IPS-NIHi11 (cell line): ENCODE results near the gene EEPD1.
"Not testable (repeated sequence)": the region's sequence is repeated elsewhere in the genome, so short reads cannot be mapped to it uniquely, and the experiment has no call there.

Experiments
- DNase-seq: peaks from one replicate; pipeline ENCODE4 v3.0.0; 2012; ENCODE audit warnings: mixed read lengths, low spot score

The EEPD1 gene

GRCh38 chr7:36216063-36216684 lies 63.1 kb downstream of the EEPD1 start:
- DNase-seq, result no peak

DNA sequence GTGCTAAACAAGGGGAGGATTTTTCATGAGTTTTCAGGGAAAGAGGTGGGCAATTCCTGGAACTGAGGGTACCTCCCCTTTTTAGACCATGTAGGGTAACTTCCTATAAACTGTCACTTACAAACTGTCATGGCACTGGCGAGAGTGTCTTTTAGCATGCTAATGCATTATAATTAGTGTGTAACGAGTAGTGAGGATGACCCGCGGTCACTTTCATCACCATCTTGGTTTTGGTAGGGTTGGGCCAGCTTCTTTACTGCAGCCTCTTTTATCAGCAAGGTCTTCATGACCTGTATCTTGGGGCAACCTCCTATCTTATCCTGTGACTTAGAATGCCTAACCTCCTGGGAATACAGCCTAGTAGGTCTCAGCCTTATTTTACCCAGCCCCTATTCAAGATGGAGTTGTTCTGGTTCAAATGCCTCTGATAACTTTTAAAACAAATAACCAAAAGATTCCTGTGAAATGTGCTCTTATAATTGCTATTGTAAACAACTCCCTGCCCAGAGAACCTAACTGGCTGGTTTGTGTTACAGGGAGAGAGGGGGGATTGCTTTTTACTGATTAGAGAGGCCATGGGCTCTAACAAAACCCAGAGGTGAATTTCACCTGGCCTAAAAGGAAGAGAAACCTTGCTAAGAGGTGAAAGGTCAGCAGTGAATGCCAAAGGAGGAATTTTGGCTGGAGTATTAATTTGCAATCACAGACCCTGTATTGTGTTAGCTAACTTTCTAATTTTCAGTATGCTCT lies 64.3 kb downstream of the EEPD1 start:
- DNase-seq, result no peak

- DNase-seq, result no peak
Measured at GRCh38 chr7:36217961-36218284, 64.9 kb downstream of the EEPD1 start.

GRCh38 chr7:36219429-36219828 lies 66.4 kb downstream of the EEPD1 start:
- DNase-seq, result no peak

DNA sequence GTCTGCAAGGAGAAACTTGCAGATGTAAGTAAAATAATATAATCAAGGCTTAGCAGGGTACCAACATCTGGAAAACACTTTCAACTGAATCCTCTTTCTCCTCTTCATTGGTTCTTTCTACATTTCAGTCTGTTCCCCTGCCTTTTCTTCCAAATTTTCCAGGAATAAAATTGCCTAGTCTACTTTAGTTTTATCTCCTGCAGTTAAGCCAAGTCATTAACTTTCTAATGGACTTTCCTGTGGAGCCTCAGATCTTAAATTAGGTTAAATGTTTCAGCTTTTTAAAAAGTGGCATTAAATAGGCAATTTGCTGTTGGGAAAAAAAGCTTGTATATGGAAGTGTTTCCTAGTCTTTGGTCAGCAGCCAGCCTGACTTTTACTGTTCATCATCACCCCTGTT lies 70.8 kb downstream of the EEPD1 start:
- no peak for DNase-seq

DNA sequence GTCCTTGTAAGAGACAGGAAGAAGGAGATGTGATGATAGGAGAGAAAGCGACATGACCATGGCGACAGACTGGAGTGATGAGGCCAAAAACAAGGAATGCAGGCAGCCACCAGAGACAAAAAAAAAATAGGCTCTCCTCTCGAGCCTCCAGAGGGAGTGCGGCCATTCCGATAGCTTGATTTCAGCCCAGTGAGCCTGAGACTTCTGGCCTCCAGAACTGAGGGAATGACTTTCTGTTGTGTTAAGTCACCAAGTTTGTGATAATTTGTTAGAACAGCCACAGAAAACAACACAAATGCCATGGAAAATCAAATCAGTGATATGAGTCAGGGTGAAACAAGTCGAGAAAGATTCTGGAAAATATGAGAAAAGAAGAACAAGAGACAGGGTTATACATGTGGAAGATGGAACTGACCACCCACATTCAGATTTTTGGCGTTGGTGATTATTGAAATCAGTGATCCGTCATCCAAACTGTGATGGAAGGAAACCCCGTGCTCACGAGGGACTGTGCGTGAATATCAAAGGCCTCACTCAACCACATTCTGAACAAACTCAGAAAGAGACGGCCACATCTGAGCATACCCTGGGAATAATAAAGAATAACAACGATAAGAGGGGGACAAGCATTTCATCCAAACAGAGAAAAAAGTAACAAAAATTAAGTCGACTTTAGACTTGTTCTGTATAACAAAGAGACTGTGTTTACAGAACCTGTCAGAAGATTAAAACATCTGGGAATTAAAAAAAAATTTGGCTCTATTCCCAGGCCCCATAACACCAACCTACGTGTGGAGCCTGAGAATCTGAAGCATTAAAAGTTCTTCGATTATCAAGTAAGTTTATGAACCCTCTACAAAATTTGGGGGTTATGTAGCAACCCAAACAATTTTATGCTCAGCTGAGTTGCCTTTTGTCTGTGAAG lies 72.1 kb downstream of the EEPD1 start:
- no peak for DNase-seq

DNA sequence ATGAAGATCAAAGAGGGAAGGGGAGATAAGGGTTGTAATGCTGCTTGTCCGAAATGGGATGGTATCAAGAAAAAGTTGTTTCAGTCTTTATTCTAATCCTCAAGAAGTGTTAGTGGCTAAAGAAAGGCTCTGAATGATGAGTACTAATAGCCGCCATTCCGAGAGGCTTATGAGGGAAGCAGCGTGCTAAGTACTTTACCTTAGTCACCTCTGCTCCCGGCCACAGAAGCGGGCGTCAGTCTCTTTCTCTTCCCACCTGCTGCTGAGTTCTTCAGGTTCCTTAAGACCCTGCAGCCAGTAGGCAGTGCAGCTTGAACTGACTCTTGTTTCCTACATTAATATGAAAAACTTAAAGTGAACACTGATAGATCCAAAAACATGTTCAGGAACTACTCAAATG lies 73.1 kb downstream of the EEPD1 start:
- no peak for DNase-seq

- peak; percentile 32 for DNase-seq
Measured at GRCh38 chr7:36227223-36227622, 74.2 kb downstream of the EEPD1 start.

DNA sequence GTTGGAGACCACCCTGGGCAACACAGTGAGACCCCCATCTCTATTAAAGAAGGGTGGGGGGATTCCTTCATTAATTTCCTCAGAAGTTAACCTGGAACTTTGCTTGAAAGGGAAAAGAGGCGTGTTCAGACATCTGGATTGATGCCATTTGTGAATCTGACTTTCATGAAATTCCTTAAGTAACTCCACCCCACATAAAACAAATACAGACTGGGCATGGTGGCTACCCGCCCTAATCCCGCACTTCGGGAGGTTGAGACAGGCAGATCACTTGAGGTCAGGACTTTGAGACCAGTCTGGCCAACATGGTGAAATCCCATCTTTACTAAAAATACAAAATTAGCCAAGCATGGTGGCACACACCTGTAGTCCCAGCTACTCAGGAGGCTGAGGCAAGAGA lies 75.0 kb downstream of the EEPD1 start:
- DNase-seq, result no peak

DNA sequence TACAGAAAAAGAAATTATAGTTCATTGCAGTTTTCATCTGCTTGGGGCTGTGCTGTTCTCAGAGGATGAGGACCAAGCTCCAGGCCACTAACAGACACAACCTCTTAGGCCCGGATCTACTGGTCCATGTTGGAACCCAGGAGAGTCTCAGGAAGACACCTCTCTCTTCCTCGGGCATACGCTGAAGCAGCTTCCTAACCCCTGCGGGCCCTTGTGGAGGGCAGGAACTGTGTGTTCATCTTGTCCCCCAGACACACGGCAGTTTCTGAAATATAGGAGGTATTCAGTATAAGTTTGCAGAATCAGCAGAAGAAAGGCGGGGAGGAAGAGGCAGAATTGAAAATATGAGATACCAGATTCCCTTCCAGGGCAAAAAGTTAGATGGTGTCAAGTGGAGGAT lies 78.4 kb downstream of the EEPD1 start:
- DNase-seq, result no peak

DNA sequence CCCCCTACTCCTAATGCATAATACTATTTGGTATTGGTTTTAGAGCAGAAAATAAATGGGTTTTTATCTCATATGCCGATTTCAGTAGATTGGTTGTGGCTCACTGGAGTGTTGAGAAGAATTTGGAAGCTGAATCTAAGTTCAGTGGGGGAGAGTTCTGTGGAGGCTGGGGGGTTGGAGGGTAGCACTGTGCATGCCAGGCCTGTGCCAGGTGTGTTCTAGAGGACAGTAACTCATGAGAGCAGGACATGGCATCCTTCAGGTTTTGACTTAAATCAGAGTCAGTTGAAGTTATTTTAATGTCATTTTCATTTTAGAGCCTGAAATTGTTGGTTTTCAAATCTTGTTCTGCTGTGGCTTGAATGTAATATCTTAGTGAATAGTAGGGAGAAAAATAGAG lies 79.5 kb downstream of the EEPD1 start:
- no peak for DNase-seq

- no peak for DNase-seq
Measured at GRCh38 chr7:36232971-36233550, 80.0 kb downstream of the EEPD1 start.

DNA sequence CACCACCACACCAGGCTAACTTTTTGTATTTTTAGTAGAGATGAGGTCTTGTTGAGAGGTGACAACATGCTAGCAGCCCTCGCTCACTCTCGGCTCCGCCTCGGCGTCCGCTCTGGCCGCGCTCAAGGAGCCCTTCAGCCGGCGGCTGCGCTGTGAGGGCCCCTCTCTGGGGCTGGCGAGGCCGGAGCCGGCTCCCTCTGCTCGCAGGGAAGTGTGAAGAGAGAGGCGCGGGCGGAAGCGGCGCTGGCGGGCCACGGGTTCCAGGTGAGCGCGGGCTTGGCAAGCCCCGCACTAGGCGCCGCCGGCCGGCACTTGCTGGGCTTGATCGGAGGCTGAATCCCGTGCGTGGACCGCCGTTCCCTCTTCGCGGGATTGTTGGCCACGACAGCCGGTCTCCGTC lies 83.0 kb downstream of the EEPD1 start:
- DNase-seq, result no peak

DNA sequence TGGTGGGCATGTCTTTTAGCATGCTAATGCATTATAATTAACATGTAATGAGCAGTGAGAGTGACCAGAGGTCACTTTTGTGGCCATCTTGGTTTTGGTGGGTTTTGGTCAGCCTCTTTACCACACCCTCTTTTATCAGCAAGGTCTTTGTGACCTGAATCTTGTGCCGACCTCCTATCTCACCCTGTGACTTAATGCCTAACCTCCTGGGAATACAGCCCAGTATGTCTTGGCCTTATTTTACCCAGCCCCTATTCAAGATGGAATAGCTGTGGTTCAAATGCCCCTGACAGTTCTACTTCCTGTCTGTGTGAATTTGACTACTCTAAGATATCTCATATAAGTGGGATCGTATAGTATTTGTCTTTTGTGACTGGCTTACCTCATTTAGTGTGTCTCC lies 85.1 kb downstream of the EEPD1 start:
- DNase-seq, result no peak

DNA sequence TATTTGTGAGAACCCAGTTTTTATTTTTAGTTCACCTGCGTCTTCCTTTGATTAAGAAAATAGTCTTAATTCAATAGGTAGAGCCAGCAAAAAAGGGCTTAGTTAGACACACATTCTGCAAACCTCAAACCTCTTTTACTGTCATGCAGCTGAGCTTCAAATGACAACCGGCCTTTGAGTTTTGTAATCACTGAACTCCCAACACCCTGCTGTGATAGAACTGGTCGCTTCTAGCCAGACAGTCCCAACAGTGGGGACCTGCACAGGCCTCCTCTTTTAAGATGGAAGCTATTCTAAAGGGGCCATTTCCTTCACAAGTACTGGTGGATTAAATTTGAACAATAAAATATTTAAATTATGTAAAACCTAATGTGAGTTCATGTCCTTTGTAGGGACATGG lies 90.3 kb downstream of the EEPD1 start:
- DNase-seq, result not testable (repeated sequence)

- not testable (repeated sequence) for DNase-seq
Measured at GRCh38 chr7:36244001-36244400, 90.9 kb downstream of the EEPD1 start.

GRCh38 chr7:36244429-36244828 lies 91.4 kb downstream of the EEPD1 start:
- DNase-seq, result no peak

GRCh38 chr7:36245684-36246299 lies 92.7 kb downstream of the EEPD1 start:
- no peak for DNase-seq

- no peak for DNase-seq
Measured at GRCh38 chr7:36249091-36249490, 96.0 kb downstream of the EEPD1 start.

- DNase-seq, result no peak
Measured at GRCh38 chr7:36253699-36254098, 100.6 kb downstream of the EEPD1 start.

- not testable (repeated sequence) for DNase-seq
Measured at GRCh38 chr7:36258510-36259259, 105.6 kb downstream of the EEPD1 start.
